HCT116 (cell line): ENCODE data around the gene CD69.

Source experiments
- ELF1 ChIP-seq: IDR thresholded peaks from 2 replicates; pipeline ENCODE4 v1.6.1; 2012; ENCODE audit warnings: low read depth, borderline replicate concordance
- EZH2phosphoT487 ChIP-seq: fragments of 200-600 bp; IDR thresholded peaks from 2 replicates; pipeline ENCODE4 v1.6.1; 2018; ENCODE audit warnings: antibody characterized with exemption, borderline replicate concordance
- FOSL1 ChIP-seq: IDR thresholded peaks from 2 replicates; pipeline ENCODE4 v1.6.1; 2012; ENCODE audit warnings: low read depth
- TF ChIP-seq, protein P1 (sequence below), 3 experiments: fragments of 200-600 bp in 1 of 3; sonication (generic) in 1 of 3; IDR thresholded peaks in 2 of 3; conservative IDR thresholded peaks in 1 of 3; 2 replicates each; pipeline ENCODE4 v1.5.1; 2012 to 2017; ENCODE audit warnings: low read depth in 2 of 3, low read length in 2 of 3, antibody characterized with exemption in 1 of 3, borderline replicate concordance in 1 of 3, control low read depth in 1 of 3, mild to moderate bottlenecking in 1 of 3, mixed read lengths in 1 of 3, mixed run types in 1 of 3, moderate library complexity in 1 of 3; ENCODE audit not compliant: insufficient read depth in 1 of 3

DNA sequence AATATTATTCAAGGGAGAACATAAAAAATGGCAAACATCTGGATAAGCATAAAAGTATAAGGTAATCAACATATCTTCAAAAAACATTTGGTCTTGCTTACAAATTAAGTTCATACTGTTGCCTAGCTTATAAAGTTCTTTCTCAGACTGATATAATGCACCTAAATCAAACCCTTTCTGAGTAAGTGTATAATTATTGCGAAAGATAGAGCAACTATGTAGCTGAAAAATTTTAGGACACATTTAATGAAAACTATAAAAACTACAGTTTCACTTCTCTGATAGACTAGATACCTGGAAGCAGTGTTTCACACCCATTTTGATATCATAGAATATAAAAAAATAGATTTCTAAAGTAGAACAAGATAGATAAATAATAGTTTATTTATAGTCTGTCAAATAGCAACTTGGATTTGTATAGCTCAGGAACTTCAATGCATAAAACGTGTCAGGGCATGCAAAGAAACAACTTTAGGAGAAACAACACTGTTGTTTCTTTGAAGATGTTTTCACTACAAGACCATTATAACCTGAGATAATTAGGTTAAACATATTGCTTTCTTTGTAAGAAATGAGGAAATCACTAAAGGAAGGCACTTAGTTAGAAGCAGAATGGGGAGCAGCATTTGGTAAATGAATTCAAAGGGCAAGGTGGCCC, 35.4 kb downstream of the CD69 start:
- TF ChIP-seq EZH2phosphoT487 (no peak), ELF1 (no peak), FOSL1 (no peak)
- TF ChIP-seq, protein P1, sequence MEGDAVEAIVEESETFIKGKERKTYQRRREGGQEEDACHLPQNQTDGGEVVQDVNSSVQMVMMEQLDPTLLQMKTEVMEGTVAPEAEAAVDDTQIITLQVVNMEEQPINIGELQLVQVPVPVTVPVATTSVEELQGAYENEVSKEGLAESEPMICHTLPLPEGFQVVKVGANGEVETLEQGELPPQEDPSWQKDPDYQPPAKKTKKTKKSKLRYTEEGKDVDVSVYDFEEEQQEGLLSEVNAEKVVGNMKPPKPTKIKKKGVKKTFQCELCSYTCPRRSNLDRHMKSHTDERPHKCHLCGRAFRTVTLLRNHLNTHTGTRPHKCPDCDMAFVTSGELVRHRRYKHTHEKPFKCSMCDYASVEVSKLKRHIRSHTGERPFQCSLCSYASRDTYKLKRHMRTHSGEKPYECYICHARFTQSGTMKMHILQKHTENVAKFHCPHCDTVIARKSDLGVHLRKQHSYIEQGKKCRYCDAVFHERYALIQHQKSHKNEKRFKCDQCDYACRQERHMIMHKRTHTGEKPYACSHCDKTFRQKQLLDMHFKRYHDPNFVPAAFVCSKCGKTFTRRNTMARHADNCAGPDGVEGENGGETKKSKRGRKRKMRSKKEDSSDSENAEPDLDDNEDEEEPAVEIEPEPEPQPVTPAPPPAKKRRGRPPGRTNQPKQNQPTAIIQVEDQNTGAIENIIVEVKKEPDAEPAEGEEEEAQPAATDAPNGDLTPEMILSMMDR (IDR thresholded peaks at IDR 0.05 in 2 of 3, conservative IDR thresholded peaks at IDR 0.05 in 1 of 3; ENCODE audit: borderline replicate concordance in 1 of 3, insufficient read depth in 1 of 3, low read depth in 2 of 3, low read length in 2 of 3) = no peak
